Measurements from ENCODE around the gene SPRED3. TPM values are rescaled to one million over a fixed set of nuclear protein-coding genes. Genes with fewer than 3 reads are reported as not detected.
A peak's percentile ranks its signal among the peaks of the same experiment; 100 is the strongest.
"Not testable (repeated sequence)": the region's sequence is repeated elsewhere in the genome, so short reads cannot be mapped to it uniquely, and the experiment has no call there.

SPRED3 gene
- total RNA-seq, 1 donor from 2014 or later: 0.71 TPM

DNA sequence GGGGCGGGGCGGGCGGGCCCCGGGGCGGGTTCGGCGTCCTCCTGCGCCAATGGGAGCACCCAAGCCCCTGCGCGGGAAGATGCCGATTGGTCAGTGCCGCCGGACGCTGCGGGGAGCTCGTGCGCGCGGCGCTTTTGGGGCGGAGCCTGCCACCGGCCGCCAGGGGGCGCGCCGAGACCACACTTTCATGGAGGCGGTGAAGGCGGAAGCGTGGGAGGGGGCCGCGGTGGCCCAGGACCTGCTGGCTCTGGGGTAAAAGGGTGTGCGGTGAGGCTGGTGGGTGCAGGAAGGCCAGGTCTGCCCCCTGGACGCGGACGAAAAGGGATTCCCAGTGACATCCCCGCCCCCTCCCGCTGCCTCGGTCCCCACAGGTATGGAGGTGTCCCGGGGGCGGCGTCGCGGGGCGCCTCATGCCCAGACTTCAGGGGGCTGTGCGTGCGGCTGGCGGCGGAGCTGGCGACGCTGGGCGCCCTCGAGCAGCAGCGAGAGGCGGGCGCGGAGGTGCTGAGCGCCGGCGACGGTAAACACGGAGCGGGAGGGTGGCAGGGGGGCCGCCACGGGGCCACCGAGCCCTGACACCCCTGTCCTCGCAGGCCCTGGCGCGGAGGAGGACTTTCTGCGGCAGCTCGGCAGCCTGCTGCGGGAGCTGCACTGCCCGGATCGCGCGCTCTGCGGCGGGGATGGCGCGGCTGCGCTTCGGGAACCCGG is 14.6 kb downstream of the SPRED3 start, which contains the start of gene FAM98C:
FAM98C (plus strand) TSS at position 127 of the 708 bp plus-strand sequence; CDS start at position 188, 61 bp downstream.
- H3K9me3 ChIP-seq (replicated peaks): no peaks in the 10 kb centered on the region
- H3K4me3 ChIP-seq: peak within 1 kb of the TSS; percentile 96
- peaks cover 26% of the 10 kb centered on the region for H3K36me3 ChIP-seq
- H3K27ac ChIP-seq (replicated peaks): peak within 1 kb of the TSS; percentile 84
- intact Hi-C loops (cut with micrococcal nuclease): loop anchor here (10.0 kb wide), 1 partner anchor 232 kb away; no protein-coding TSS in a partner anchor
- peaks cover 18% of the 10 kb centered on the region for H3K4me1 ChIP-seq
- TF ChIP-seq, protein P1, sequence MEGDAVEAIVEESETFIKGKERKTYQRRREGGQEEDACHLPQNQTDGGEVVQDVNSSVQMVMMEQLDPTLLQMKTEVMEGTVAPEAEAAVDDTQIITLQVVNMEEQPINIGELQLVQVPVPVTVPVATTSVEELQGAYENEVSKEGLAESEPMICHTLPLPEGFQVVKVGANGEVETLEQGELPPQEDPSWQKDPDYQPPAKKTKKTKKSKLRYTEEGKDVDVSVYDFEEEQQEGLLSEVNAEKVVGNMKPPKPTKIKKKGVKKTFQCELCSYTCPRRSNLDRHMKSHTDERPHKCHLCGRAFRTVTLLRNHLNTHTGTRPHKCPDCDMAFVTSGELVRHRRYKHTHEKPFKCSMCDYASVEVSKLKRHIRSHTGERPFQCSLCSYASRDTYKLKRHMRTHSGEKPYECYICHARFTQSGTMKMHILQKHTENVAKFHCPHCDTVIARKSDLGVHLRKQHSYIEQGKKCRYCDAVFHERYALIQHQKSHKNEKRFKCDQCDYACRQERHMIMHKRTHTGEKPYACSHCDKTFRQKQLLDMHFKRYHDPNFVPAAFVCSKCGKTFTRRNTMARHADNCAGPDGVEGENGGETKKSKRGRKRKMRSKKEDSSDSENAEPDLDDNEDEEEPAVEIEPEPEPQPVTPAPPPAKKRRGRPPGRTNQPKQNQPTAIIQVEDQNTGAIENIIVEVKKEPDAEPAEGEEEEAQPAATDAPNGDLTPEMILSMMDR (IDR thresholded peaks at IDR 0.05; ENCODE audit: borderline replicate concordance): peak; percentile 99
- H3K27me3 ChIP-seq (ENCODE audit: low read depth): peaks cover 36% of the 10 kb centered on the region
- peak; percentile 96 for DNase-seq

DNA sequence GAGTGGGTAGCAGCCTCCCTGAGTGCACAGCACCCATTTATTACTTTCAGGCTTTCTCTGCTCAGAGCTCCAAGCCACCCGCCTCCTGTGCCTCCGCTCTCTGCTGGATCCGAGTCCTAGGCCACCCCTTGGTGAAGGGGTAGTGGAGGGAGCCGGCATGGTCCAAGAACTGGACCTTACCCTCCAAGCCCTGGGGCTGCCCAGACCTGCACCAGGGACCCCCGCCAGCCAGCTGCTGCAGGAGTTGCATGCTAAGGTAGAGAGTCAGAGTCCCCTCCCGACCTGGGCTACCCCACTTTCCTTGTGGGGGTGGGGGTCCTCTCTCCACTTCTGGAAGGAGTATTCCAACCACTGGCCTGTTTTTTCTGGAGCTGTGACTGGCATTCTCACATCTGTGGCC is 16.4 kb downstream of the SPRED3 start:
- peaks cover 18% of the 10 kb centered on the region for H3K4me1 ChIP-seq
- H3K4me3 ChIP-seq: no peak overlapping the region
- H3K27ac ChIP-seq (replicated peaks): no peak overlapping the region
- no peaks in the 10 kb centered on the region for H3K9me3 ChIP-seq (replicated peaks)
- no peak for DNase-seq
- peaks cover 18% of the 10 kb centered on the region for H3K27me3 ChIP-seq (ENCODE audit: low read depth)
- H3K36me3 ChIP-seq: peaks cover 29% of the 10 kb centered on the region
- intact Hi-C loops (cut with micrococcal nuclease): loop anchor here (10.0 kb wide), 1 partner anchor 230 kb away; no protein-coding TSS in a partner anchor
- TF ChIP-seq, protein P1 (IDR thresholded peaks at IDR 0.05; ENCODE audit: borderline replicate concordance): no peak

DNA sequence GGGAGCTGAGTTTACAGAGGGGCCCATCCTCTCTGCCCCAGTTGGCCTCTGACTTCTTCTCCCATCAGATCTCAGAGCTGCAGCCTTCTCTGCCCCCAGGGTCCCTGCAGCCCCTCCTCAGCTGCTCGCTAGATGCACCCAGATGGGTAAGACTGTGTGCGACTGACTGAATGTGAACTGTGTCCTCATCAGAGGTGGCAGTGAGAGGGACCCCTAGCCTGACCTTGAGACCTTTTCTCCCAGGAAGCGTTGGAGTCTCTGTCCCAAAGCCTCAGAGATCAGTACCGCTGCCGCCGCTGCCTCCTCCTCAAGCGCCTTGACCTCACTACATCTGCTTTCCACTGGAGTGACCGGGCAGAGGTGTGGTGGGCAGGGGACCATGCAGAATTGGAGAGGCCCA is 16.8 kb downstream of the SPRED3 start:
- H3K36me3 ChIP-seq: peaks cover 29% of the 10 kb centered on the region
- H3K27ac ChIP-seq (replicated peaks): no peak overlapping the region
- TF ChIP-seq, protein P1 (IDR thresholded peaks at IDR 0.05; ENCODE audit: borderline replicate concordance): no peak
- peaks cover 14% of the 10 kb centered on the region for H3K27me3 ChIP-seq (ENCODE audit: low read depth)
- peaks cover 18% of the 10 kb centered on the region for H3K4me1 ChIP-seq
- intact Hi-C loops (cut with micrococcal nuclease): loop anchor here (10.0 kb wide), 1 partner anchor 230 kb away; no protein-coding TSS in a partner anchor
- H3K4me3 ChIP-seq: no peak overlapping the region
- H3K9me3 ChIP-seq (replicated peaks): no peaks in the 10 kb centered on the region
- no peak for DNase-seq

DNA sequence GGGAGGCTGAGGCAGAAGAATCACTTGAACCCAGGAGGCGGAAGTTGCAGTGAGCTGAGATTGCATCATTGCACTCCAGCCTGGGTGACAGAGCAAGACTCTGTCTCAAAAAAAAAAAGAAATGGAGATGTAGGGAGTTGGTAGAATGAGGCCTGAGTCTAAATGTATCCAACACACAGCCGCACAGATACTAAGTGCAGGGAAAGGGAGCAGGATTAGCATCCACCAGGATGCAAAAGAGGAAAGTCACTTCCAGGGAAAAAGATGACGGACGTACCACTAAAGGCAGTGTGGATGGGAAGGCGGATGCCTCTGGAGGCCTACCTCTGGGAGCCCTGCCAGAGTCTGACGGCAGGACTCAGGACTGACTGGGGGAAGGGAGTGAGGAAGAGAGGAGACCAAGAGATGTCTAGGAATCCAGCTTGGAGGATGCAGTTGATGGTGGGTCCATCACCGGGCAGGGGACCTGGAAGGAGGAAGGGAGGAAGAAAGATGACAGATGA is 21.2 kb downstream of the SPRED3 start:
- Histone ChIP-seq H3K4me1 (no peaks in the 10 kb centered on the region), H3K4me3 (no peak overlapping the region), H3K27me3 (ENCODE audit: low read depth) (peaks cover 8% of the 10 kb centered on the region), H3K36me3 (peaks cover 28% of the 10 kb centered on the region), H3K9me3 (replicated peaks) (no peaks in the 10 kb centered on the region), H3K27ac (replicated peaks) (no peak overlapping the region)
- DNase-seq: peak; percentile 52
- TF ChIP-seq, protein P1 (IDR thresholded peaks at IDR 0.05; ENCODE audit: borderline replicate concordance): no peak
- intact Hi-C loops (cut with micrococcal nuclease): loop anchor here (10.0 kb wide), 1 partner anchor 225 kb away; no protein-coding TSS in a partner anchor

DNA sequence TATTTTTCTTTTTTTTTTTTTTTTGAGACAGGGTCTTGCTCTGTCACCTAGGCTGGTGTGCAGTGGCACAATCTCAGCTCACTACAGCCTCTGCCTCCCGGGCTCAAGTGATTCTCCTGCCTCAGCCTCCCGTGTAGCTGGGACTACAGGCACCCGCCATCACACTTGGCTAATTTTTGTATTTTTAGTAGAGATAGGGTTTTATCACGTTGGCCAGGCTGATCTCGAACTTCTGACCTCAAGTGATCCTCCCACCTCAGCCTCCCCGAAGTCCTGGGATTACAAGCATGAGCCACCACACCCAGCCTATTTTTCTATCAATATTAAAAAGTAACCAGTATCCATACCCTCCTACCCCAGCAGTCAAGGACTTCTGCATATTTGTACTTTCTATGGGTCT is 21.9 kb downstream of the SPRED3 start:
- DNase-seq; H3K4me1 ChIP-seq; H3K9me3 ChIP-seq (replicated peaks); H3K4me3 ChIP-seq; intact Hi-C loops (cut with micrococcal nuclease); H3K27ac ChIP-seq (replicated peaks): not testable (repeated sequence)
- Histone ChIP-seq H3K27me3 (ENCODE audit: low read depth) (peaks cover 12% of the 10 kb centered on the region), H3K36me3 (peaks cover 21% of the 10 kb centered on the region)

All from left ventricle myocardium inferior (tissue), 1 donor.